Measurements from ENCODE around the gene DLG2.

Gene DLG2

GRCh38 chr11:84295815-84296214 is 1331.3 kb downstream of the DLG2 start:
- no peak for TF ChIP-seq CTCF (IDR thresholded peaks at IDR 0.05; ENCODE audit: borderline replicate concordance, insufficient read depth, low read depth, low read length)

GRCh38 chr11:84292955-84293354 is 1334.2 kb downstream of the DLG2 start:
- H3K4me3 ChIP-seq (ENCODE audit: low read depth, low read length): no peak overlapping the region
- no peak for TF ChIP-seq CTCF (IDR thresholded peaks at IDR 0.05; ENCODE audit: borderline replicate concordance, insufficient read depth, low read depth, low read length)

More at GRCh38 chr11:84295815-84296214, 1331.3 kb downstream of the DLG2 start:
- H3K4me3 ChIP-seq (ENCODE audit: low read depth, low read length): no peak overlapping the region

GRCh38 chr11:84292006-84292405 is 1335.1 kb downstream of the DLG2 start:
- TF ChIP-seq CTCF (IDR thresholded peaks at IDR 0.05; ENCODE audit: borderline replicate concordance, insufficient read depth, low read depth, low read length): no peak

GRCh38 chr11:84290647-84291046 is 1336.5 kb downstream of the DLG2 start:
- no peak overlapping the region for H3K4me3 ChIP-seq (ENCODE audit: low read depth, low read length)
- no peak for TF ChIP-seq CTCF (IDR thresholded peaks at IDR 0.05; ENCODE audit: borderline replicate concordance, insufficient read depth, low read depth, low read length)

More at GRCh38 chr11:84292006-84292405, 1335.1 kb downstream of the DLG2 start:
- no peak overlapping the region for H3K4me3 ChIP-seq (ENCODE audit: low read depth, low read length)

- TF ChIP-seq CTCF (IDR thresholded peaks at IDR 0.05; ENCODE audit: borderline replicate concordance, insufficient read depth, low read depth, low read length): no peak
- H3K4me3 ChIP-seq (ENCODE audit: low read depth, low read length): no peak overlapping the region
Observed at GRCh38 chr11:84289381-84289906, 1337.7 kb downstream of the DLG2 start.

GRCh38 chr11:84273541-84273940 is 1353.6 kb downstream of the DLG2 start:
- H3K4me3 ChIP-seq (ENCODE audit: low read depth, low read length): no peak overlapping the region
- no peak for TF ChIP-seq CTCF (IDR thresholded peaks at IDR 0.05; ENCODE audit: borderline replicate concordance, insufficient read depth, low read depth, low read length)

GRCh38 chr11:84270466-84270865 is 1356.7 kb downstream of the DLG2 start:
- no peak for TF ChIP-seq CTCF (IDR thresholded peaks at IDR 0.05; ENCODE audit: borderline replicate concordance, insufficient read depth, low read depth, low read length)
- H3K4me3 ChIP-seq (ENCODE audit: low read depth, low read length): no peak overlapping the region

All from GM12875 (cell line).